GM18951 (cell line): Measurements from ENCODE around the gene HBZ.
"Not testable (repeated sequence)": the region's sequence is repeated elsewhere in the genome, so short reads cannot be mapped to it uniquely, and the experiment has no call there.

Source experiments
- POLR2A ChIP-seq: IDR thresholded peaks from 4 replicates; pipeline ENCODE4 v1.6.1; 2011; ENCODE audit warnings: mild to moderate bottlenecking; ENCODE audit not compliant: insufficient read length, insufficient read depth; ENCODE audit errors: extremely low read depth
- in situ Hi-C: fragments of 300-500 bp; cut with MboI; formaldehyde crosslinking; loops from one replicate; pipeline ENCODE4 v1.12.0; 2022; ENCODE audit warnings: low sequenced_read_pairs, mixed read lengths, inconsistent platforms; ENCODE audit not compliant: unreplicated experiment

Gene HBZ

GRCh38 chr16:144797-145252 lies 7.6 kb upstream of the HBZ start:
- in situ Hi-C loops, result no loop called here
- no peak for TF ChIP-seq POLR2A

- no peak for TF ChIP-seq POLR2A
- in situ Hi-C loops, result no loop called here
Measured at GRCh38 chr16:146646-147045, 5.8 kb upstream of the HBZ start.

- in situ Hi-C loops, result no loop called here
- no peak for TF ChIP-seq POLR2A
Measured at GRCh38 chr16:149024-149660, 3.3 kb upstream of the HBZ start.

- in situ Hi-C loops, result not testable (repeated sequence)
Measured at GRCh38 chr16:153129-153521, 681 bp downstream of the HBZ start.

- in situ Hi-C loops, result not testable (repeated sequence)
Measured at GRCh38 chr16:153550-154216, 1.2 kb downstream of the HBZ start.

GRCh38 chr16:154217-155030 lies 2.0 kb downstream of the HBZ start:
- in situ Hi-C loops, result no loop called here
- TF ChIP-seq POLR2A, result no peak

GRCh38 chr16:155031-155398 lies 2.6 kb downstream of the HBZ start:
- in situ Hi-C loops, result no loop called here
- TF ChIP-seq POLR2A, result no peak

GRCh38 chr16:159136-159849 lies 6.8 kb downstream of the HBZ start:
- in situ Hi-C loops, result no loop called here
- no peak for TF ChIP-seq POLR2A

GRCh38 chr16:160242-160641 lies 7.8 kb downstream of the HBZ start:
- in situ Hi-C loops, result not testable (repeated sequence)

GRCh38 chr16:160691-161190 lies 8.3 kb downstream of the HBZ start:
- in situ Hi-C loops, result no loop called here
- no peak for TF ChIP-seq POLR2A

- no peak for TF ChIP-seq POLR2A
- in situ Hi-C loops, result no loop called here
Measured at GRCh38 chr16:162271-162991, 10.0 kb downstream of the HBZ start.

GRCh38 chr16:163139-163538 lies 10.7 kb downstream of the HBZ start:
- in situ Hi-C loops, result not testable (repeated sequence)

- in situ Hi-C loops, result not testable (repeated sequence)
Measured at GRCh38 chr16:163696-164095, 11.3 kb downstream of the HBZ start.

GRCh38 chr16:164134-164823 lies 11.8 kb downstream of the HBZ start:
- in situ Hi-C loops, result not testable (repeated sequence)
